Activated B cell treated with CpG ODN at 0.5 μM for 24 hours (primary cell): ENCODE measurements around the gene CARD11. TPM values are rescaled to one million over a fixed set of nuclear protein-coding genes. Genes with fewer than 3 reads are reported as not detected.

ENCODE experiments used
- ATAC-seq: fragments of 200-7000 bp; cut with Tn5 transposase; one replicate; pipeline ENCODE4 v1.10.0; 2021; ENCODE audit warnings: low read depth, mild to moderate bottlenecking, moderate library complexity
- CTCF ChIA-PET: fragments of 350-600 bp; sonication (Branson Sonifier 250); formaldehyde crosslinking; loops from one replicate; lab custom pipeline; 2021; ENCODE audit warnings: antibody characterized with exemption; lab: Charles Lee
- POLR2A ChIA-PET: fragments of 350-600 bp; sonication (Branson Sonifier 250); formaldehyde crosslinking; loops from one replicate; lab custom pipeline; 2021; ENCODE audit warnings: antibody characterized with exemption; lab: Charles Lee
- DNase-seq: peaks from one replicate; pipeline ENCODE4 v3.0.0; 2022
- H3K27ac Mint-ChIP-seq: one replicate; pipeline ENCODE4 v1.8.0; 2020; ENCODE audit warnings: mixed read lengths
- H3K27me3 Mint-ChIP-seq: one replicate; pipeline ENCODE4 v1.8.0; 2021; ENCODE audit warnings: mixed read lengths
- H3K36me3 Mint-ChIP-seq: one replicate; pipeline ENCODE4 v1.8.0; 2021; ENCODE audit warnings: low read depth, mixed read lengths
- H3K4me1 Mint-ChIP-seq: one replicate; pipeline ENCODE4 v1.8.0; 2021; ENCODE audit warnings: mixed read lengths
- H3K4me3 Mint-ChIP-seq: one replicate; pipeline ENCODE4 v1.8.0; 2020; ENCODE audit warnings: mild to moderate bottlenecking, mixed read lengths
- H3K9me3 Mint-ChIP-seq: one replicate; pipeline ENCODE4 v1.8.0; 2020; ENCODE audit warnings: mixed read lengths
- CTCF ChIP-seq: fragments of 200-600 bp; IDR thresholded peaks from one replicate; pipeline ENCODE4 v1.8.0; 2022; ENCODE audit warnings: antibody characterized with exemption, mild to moderate bottlenecking
- intact Hi-C: fragments of 100-400 bp; cut with micrococcal nuclease; formaldehyde crosslinking; loops from one replicate; pipeline ENCODE4 v1.15.1; 2024
- total RNA-seq: library from RNA; stranded (reverse); gene quantifications from 2 replicates; pipeline ENCODE4 v1.2.3, GENCODE V29; 2022

The CARD11 gene
- total RNA-seq, 1 donor from 2014 or later, result 114 TPM

GRCh38 chr7:2980401-2981102 is 63.1 kb downstream of the CARD11 start:
- ChIA-PET POLR2A (interaction anchor here (1.0 to 1.6 kb wide), 3 partner anchors 9 to 114 kb away, joined by 3 to 6 read pairs (median 5); no protein-coding TSS in a partner anchor), CTCF (interaction anchor here (1.3 kb wide), 1 partner anchor 61 kb away, joined by 3 read pairs; no protein-coding TSS in a partner anchor)
- Mint-ChIP-seq H3K27me3 (no peaks in the 10 kb centered on the region), H3K4me3 (peak overlapping the region; percentile 83), H3K36me3 (peaks cover 27% of the 10 kb centered on the region), H3K27ac (peak overlapping the region; percentile 94), H3K4me1 (peaks cover 90% of the 10 kb centered on the region), H3K9me3 (no peaks in the 10 kb centered on the region)
- no peak for TF ChIP-seq CTCF
- peak; percentile 4 for ATAC-seq
- peak; percentile 31 for DNase-seq
- intact Hi-C loops, result no loop called here

- ATAC-seq (no peak), DNase-seq (no peak)
- intact Hi-C loops, result loop anchor here (5.0 kb wide), 2 partner anchors 42 to 88 kb away; no protein-coding TSS in a partner anchor
- ChIA-PET CTCF (interaction anchor here (1.3 kb wide), 1 partner anchor 62 kb away, joined by 3 read pairs; no protein-coding TSS in a partner anchor), POLR2A (interaction anchor here (1.0 to 3.0 kb wide), 4 partner anchors 8 to 114 kb away, joined by 3 to 28 read pairs (median 6); partner anchors contain the start of gene CARD11)
- H3K36me3 Mint-ChIP-seq, result peaks cover 28% of the 10 kb centered on the region
- H3K4me3 Mint-ChIP-seq, result peak overlapping the region; percentile 83
- H3K27ac Mint-ChIP-seq, result peak overlapping the region; percentile 94
- TF ChIP-seq CTCF, result no peak
- H3K4me1 Mint-ChIP-seq, result peaks cover 91% of the 10 kb centered on the region
- no peaks in the 10 kb centered on the region for H3K9me3 Mint-ChIP-seq
- H3K27me3 Mint-ChIP-seq, result no peaks in the 10 kb centered on the region
These were observed 63.7 kb downstream of the CARD11 start for GRCh38 chr7:2979951-2980350.

- DNase-seq (peak; percentile 33), ATAC-seq (no peak)
- Mint-ChIP-seq H3K9me3 (no peaks in the 10 kb centered on the region), H3K4me3 (peak overlapping the region; percentile 83), H3K27me3 (no peaks in the 10 kb centered on the region), H3K36me3 (peaks cover 34% of the 10 kb centered on the region), H3K4me1 (peaks cover 87% of the 10 kb centered on the region), H3K27ac (peak overlapping the region; percentile 95)
- CTCF ChIA-PET, result interaction anchor here (1.0 to 1.4 kb wide), 3 partner anchors 62 to 113 kb away, joined by 3 to 5 read pairs (median 3); no protein-coding TSS in a partner anchor
- intact Hi-C loops, result loop anchor here (5.0 kb wide), 2 partner anchors 43 to 87 kb away; no protein-coding TSS in a partner anchor
- TF ChIP-seq CTCF, result no peak
- POLR2A ChIA-PET, result interaction anchor here (1.1 to 3.0 kb wide), 7 partner anchors 15 to 115 kb away, joined by 3 to 28 read pairs (median 6); partner anchors contain the start of gene CARD11
These were observed 64.5 kb downstream of the CARD11 start for GRCh38 chr7:2979201-2979631.

- H3K27me3 Mint-ChIP-seq, result no peaks in the 10 kb centered on the region
- TF ChIP-seq CTCF, result no peak
- no peaks in the 10 kb centered on the region for H3K9me3 Mint-ChIP-seq
- peak overlapping the region; percentile 83 for H3K4me3 Mint-ChIP-seq
- H3K36me3 Mint-ChIP-seq, result peaks cover 37% of the 10 kb centered on the region
- CTCF ChIA-PET, result interaction anchor here (1.0 to 1.4 kb wide), 2 partner anchors 88 to 114 kb away, joined by 3 to 5 read pairs; no protein-coding TSS in a partner anchor
- ATAC-seq, result peak; percentile 84
- POLR2A ChIA-PET, result interaction anchor here (0.5 to 3.0 kb wide), 12 partner anchors 10 to 114 kb away, joined by 3 to 28 read pairs (median 4); partner anchors contain the start of gene CARD11
- peaks cover 83% of the 10 kb centered on the region for H3K4me1 Mint-ChIP-seq
- H3K27ac Mint-ChIP-seq, result peak overlapping the region; percentile 95
- peak; percentile 82 for DNase-seq
- intact Hi-C loops, result loop anchor here (1.0 to 5.0 kb wide), 5 partner anchors 28 to 114 kb away; partner anchors contain the start of gene CARD11
These were observed 65.3 kb downstream of the CARD11 start for GRCh38 chr7:2978408-2978807.
